ENCODE data around the gene FAM53A.

Gene FAM53A

DNA sequence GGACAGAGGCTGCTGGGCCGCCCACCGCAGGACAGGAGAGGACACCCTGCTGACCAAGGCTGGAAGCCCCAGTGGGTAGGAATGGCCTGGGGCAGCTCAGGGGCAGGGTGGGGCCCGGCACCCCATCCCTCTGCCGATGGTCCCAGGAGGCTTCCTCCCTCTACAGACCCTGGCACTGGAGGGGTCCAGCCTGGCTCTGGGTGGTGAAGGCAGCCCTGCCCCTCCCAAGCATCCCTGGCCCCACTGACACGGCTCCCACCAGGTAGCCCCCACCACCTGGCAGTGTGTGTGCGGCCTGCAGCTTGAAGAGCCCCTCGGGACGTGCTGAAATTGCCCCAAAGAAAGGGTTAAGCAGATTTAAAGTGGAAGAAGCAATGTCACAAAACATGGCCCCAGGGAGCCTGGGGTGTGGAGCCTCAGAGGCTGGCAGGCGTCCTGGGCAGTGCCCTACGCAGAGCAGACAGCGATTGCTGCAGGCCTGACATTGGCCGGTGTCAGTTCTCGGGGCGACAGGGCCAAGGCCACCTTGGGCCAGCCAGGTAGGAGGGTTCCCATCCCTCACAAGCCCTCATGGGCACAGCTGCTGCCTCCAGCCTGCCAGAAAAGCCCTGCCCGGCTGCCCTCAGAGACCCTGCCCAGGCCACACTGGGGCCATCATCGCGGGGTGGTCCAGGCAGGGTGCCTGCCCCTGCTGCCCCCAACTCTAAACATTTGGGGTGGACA, 80.5 kb downstream of the FAM53A start:
- no peak for DNase-seq (ENCODE audit: low spot score)

DNA sequence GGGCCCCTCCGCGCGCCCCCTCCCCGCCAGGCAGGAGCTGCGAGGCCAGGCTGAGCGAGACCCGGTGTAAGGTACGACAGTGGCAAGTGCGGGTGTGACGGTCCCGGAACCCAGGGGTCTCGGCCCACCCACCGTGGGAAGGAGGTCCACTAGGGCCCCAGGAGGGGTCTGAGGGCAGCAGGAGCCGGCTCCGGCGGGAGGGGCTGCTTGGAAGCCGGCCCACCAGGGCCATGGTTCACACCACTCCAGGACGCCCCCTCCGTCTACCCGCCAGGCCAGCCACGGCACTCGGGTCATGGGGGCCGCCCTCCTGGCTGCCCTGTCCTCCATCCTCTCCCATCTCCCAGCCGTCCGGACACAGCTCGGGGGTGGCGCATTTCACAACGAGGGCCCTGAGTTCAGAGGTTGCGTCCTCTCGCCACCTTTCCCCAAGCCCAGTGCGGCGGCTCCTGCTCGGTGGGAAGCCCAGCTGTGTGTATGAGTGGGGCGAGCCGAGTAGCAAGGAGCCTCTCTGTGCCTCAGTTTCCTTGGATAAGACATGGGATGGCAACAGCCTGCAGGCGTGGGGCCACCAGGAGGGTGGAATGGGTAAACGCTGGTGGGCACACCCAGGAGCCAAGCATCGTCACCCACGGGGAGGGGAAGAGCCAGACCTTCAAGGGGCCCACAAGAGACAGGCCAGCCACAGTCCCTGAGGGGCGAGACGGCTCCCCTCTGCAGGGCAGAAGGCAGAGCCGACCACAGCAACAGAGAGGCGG, 81.3 kb downstream of the FAM53A start:
- DNase-seq (ENCODE audit: low spot score), result no peak

DNA sequence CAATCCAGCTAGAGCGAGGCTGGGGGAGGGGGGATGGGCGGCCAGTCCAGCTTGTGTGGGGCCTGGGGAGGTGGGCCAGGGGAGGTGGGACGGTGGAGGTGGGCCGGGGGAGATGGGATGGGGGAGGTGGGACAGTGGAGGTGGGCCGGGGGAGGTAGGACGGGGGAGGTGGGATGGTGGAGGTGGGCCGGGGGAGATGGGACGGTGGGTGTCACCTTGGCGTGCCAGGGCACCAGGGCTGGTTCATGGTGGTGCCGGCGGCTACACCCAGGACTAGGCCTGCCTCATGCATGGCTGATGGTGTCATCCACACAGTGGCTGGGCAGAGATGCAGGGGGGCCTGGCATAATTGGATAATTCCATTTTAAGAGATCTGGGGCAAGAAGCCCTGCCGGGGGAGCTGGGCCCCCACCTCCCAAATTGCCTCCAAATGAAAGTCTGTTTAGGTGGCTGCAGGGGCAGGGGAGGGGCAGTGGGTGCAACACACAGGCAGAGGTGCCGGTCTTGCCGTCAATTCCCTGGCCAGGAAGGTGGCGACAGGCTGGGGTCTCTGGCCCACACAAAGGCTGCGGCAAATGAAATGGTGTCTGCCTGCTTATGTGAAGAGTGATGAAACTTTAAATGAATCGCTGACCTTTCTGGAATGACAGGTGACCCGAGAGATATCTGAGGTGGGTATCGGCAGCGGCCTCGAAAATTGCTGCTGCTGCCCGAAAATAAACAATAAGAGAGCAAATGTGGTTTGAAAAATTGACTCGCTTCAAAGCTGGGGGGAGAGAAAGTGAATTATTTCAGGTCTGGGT, 82.1 kb downstream of the FAM53A start:
- no peak for DNase-seq (ENCODE audit: low spot score)

DNA sequence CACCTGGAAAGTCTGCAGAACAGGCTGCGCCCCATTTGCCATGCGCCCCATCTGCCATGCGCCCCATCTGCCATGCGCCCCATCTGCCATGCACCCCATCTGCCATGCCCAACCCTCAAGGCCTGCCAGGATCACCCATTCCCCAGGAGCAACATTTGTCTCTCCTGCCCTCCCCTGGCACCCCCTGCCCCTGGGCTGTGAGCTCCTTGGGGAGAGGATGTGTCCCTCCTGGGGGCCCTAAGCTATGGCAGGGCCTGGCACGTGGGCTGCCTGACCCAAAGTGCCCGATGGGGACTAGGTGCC, 82.6 kb downstream of the FAM53A start:
- DNase-seq (ENCODE audit: low spot score), result no peak

DNA sequence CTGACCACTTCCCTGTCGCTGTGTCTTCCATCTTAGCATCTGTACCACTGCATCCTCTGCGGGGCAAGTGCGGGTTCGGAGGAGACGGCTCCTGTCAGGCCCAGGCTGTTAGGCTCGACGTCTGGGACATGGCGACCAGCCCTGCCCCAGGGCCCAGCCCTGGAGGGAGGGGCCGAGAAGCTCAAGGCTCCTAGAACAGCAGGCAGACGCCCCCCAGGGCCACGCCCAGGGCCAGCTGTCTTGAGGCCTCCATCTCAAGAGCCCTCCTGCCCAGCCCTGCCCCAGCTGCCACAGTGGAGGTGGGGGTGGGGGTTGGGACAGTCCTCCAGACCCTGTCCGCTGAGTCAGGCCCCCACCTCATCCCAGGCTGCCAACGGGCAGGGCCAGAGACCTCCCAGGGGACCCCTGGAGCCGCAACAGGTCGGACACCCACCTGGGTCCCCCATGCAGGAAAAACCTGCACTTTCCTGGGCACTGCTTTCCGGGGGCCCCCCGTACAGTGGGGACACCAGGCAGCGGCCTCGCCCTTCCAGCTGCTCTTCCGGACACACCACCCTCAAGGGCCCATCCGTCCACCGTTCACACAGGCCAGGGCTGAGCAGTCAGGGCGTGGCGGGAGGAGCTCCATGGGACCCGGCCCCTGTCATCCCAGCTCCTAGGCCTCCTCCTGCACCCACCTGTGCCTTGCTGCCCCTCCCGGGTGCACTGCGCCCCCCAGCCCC, 83.1 kb downstream of the FAM53A start:
- DNase-seq (ENCODE audit: low spot score), result no peak

DNA sequence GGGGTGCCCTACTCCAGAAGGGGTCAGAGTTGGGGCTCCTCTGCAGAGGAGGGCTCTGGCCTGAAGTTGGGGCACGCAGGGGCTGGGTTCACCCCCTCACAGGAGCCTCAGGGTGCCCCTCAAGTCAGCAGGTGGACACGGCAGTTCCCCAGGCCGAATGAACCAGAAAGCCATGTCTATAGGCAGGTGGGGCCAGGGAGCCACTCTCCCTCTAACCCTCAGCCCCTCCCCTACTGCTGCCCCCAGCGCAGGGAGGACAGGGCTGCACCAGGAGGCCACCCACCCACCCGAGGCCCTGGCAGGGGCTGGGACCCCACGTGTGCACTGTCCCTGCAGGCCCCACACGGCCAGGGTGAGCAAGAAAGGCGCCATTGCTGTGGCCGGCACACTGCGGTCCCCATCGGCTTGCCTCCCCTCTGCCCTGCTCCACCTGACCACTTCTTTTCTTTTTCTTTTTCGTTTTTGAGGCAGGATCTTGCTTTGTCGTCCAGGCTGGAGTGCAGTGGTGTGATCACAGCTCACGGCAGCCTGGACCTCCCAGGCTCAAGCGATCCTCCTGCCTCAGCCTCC, 83.8 kb downstream of the FAM53A start:
- DNase-seq (ENCODE audit: low spot score), result no peak

DNA sequence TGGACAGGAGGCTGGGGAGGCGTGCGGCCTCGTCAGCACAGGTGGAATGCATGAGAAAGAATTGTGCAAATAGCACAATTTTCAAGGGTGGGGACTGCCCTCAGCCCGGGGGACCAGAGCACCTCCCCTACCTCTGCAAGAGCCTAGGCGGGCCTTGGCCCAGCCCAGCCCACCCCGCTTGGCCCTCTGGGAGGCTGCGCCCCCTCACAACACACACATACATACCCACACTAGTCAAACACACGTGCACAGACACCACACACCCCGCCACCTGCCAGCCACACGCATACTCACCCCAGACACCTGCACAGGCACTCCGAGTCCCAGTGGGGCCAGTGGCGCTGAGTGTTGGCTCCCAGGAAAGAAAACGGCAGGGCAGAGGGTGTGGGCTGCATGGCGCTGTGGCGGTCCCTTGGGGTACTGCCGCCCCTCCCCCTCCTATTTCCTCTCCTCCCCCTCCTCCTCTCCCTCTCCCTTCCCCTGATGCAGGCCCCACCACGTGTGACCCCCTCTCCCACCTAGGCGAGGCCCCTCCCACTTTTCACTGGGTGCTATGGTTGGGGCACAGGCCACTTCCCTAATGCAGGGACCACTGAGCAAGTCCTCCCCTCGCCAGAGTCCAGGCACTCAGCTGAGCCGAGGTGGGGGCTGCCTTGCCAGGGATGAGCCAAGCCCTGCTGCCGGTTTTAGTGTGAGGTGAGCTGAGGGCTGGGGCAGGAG, 84.5 kb downstream of the FAM53A start:
- DNase-seq (ENCODE audit: low spot score), result no peak

DNA sequence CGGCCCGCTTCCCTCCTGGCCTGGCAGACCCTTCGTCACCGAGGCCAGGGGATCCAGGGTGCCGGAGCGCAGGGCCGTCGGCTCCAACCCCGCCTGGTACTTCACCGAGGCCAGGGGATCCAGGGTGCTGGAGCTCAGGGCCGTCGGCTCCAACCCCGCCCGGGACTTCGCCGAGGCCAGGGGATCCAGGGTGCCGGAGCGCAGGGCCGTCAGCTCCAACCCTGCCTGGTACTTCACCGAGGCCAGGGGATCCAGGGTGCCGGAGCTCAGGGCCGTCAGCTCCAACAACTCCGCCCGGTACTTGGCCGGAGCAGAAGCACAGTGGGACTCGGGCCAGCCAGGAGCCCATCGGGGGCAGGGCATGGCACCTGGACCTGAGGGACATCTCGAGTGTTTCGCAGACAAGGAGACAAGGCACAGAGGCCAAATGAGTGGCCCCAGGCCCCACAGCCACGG, 85.1 kb downstream of the FAM53A start:
- DNase-seq (ENCODE audit: low spot score), result no peak

DNA sequence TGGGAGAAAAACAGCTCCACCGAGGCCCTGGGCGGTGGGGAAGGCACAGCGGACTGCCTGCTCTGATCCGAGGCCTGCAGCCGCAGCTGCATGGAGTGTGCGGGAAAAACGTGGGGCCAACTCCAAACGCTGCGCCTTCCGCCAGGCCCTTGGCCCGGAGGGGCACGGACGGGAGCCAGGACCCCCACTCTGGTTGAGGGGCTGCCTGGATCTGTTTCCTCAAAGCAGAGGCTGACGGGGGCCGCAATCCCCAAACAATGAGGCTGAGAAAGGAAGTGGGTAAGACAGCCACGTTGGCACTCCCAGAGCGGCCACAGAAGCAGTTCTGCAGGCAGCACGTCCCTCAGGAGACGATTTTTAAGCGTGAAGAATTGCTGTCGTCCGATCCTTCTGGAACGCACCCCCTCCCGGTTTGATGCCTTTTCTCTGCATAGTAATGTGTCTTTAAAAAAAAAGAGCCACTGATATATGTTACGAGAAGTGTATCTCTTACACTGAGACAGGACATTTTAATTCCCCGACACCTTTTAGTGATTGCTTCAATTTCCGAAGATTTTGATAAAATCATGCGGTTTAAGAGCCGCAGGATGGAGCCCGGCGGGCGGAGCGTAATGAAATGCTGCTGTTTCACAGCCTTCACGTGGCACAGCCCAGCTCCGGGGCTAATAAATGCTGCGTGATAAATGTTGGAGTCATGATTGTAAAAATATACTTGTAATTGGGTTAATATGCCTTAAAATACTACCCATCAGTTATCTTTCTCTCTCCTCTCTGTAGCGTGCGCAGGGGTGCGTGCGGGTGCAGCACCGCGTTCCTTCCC, 85.7 kb downstream of the FAM53A start:
- DNase-seq (ENCODE audit: low spot score), result no peak

DNA sequence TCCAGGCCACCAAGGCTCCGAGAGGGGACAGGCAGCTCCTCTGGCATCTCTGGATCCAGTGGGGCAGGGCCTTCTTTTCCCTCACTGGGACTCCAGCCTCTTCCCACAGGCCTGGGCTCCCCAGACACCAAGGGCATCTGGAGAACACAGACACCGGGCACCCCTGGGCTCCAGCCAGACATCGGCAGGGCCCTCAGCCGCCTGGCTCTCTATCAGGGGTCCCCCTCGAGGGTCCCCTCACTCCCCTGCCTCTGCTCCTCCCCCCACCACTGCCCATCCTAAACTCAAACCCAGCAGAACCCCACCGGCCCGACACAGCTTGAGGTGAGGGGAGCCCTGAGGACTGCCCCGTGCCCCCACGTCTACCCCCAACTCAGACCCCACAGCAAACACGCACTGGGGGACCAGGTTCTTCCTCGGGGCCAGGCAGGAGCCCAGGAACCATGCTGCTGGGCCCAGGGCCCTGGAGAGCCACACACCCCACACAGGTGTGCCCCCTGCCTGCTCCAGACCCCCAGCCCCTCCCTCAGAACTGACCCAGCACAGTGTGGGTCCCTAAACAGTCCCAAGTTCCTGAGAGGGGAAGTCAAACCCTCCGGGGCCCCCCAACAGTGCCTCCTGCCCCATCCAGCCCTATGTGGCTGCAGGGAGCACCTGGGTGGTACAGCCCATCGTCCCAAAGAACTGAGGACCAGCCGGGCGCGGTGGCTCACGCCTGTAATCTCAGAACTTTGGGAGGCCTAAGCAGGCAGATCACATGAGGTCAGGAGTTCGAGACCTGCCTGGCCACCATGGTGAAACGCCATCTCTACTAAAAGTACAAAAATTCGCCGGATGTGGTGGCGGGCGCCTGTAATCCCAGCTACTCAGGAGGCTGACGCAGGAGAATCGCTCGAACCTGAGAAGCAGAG, 86.8 kb downstream of the FAM53A start:
- no peak for DNase-seq (ENCODE audit: low spot score)

DNA sequence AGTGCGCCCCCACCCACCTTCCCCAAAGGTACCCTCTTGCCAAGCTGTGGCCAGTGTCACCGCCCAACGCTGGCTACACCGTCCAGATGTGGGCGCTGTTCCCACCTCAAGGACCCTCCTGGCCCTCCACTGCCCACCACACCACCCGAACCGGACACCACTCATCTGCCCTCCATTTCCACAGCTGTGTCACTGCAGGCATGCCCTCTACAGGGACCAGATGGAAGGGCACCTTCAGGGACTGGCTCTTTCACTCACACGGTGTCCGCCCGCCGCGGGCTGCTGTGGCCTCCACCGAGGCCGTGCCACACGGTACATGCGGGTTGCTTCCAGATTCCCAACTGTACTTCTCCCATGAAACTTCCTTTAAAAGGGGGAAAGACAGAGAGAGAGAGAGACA, 87.7 kb downstream of the FAM53A start:
- DNase-seq (ENCODE audit: low spot score), result no peak

DNA sequence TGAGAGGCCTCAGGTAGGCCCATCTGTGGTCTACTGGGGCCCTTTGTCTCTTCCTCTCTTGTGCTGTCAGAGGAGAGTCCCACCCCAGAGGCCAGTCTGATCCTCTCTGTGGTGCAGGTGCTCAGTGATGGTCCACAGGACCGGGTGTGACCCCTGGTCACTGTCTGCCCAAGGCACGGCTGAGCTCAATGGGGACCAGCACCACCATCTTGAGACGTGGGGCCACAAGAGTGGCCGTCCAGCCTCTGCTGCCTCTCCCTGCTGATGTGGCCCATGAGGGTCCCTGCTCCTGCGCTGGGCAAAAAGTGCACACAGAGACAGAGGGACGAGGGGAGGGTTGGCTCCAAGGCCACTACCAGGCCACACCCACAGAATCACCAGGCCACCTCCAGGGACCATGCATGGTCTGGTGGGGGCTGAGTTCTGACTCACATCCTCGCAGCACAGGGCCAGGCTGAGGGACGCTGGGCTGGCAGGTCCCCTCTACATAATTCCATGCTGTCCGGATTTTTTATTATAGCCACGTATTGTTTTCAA, 88.3 kb downstream of the FAM53A start:
- no peak for DNase-seq (ENCODE audit: low spot score)

DNA sequence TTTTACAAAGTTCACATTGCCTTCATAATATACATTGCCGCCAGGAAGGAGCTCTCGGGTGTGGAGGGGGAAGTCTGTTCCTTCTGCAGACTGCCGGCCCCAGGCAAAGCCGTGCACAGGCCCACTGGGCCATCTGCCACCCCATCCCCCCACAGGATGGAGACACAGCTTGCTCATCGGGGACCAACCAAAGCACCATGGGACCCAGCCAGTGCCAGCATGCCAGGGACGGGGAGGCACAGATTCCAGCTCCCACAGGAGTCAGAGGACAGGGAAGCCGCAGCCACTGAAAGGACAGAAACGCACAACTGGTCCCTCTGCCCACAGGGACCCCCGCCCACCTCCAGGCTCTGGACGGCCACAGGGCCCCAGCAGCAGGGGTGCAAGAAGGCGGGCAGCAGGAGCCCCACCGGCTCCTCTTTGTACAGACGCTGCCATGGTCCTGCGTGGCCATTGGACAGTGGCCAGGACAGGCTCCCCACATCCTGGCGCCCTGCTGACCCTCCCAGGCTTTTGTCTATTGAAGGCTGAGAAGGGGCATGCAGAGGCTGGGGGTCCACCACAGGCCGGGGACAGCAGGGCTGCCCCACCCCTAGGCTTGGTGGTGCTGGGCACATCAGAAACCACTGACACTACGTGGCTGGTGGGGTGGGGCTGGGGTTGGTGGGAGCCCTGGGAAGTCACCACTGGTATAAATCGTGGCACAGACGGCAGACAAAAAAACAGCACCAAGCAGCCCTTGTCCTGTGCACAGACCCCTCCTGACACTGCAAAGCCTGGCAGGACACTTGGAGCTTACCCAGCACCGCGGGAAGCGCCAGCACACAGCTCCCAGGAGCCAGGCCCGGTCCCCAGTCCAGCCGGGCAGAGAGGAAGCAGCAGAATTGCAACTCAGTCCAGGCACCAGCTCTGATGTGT, 89.0 kb downstream of the FAM53A start:
- DNase-seq (ENCODE audit: low spot score), result no peak

DNA sequence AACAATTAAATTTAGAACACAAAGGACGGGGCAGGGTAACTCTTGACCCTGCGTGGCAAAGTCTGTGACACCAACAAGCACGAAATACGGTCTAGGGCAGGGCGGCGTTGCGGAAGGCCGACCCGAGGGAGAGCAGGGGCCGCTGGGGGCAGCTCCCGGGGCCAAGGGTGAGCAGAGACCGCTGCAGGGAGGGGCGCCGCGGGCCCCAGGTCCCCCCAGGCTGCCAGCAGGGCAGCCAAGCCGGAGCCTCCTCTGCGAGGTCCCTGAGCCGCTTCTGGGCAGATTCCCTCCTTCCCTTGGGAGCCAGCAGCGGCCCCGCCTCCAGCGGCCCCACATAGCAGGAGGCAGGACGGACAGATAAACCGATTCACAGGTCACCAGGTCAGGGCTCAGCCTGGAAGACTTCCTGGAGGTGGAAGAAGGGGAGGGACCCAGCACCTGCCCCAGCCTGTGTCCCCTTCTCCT, 90.2 kb downstream of the FAM53A start:
- no peak for DNase-seq (ENCODE audit: low spot score)

DNA sequence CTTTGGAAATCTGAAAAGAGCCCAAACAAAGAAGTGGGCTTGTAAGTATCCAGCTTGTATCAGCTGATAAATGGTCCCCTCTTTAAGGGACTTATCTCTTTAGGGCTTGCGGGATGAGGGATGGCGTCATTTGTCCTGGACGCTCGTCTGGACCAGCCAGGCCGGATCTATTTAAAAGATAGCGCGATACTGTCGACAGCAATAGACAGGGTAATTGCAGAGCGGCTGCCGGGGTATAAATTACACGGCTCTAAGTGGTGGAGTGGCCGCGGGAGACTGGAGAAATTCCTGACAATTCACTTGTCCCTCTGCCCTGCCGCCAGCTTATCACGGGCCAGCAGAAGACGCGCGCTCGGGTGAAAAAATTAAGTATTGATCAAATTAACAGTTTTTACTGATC, 90.7 kb downstream of the FAM53A start:
- DNase-seq (ENCODE audit: low spot score), result no peak

DNA sequence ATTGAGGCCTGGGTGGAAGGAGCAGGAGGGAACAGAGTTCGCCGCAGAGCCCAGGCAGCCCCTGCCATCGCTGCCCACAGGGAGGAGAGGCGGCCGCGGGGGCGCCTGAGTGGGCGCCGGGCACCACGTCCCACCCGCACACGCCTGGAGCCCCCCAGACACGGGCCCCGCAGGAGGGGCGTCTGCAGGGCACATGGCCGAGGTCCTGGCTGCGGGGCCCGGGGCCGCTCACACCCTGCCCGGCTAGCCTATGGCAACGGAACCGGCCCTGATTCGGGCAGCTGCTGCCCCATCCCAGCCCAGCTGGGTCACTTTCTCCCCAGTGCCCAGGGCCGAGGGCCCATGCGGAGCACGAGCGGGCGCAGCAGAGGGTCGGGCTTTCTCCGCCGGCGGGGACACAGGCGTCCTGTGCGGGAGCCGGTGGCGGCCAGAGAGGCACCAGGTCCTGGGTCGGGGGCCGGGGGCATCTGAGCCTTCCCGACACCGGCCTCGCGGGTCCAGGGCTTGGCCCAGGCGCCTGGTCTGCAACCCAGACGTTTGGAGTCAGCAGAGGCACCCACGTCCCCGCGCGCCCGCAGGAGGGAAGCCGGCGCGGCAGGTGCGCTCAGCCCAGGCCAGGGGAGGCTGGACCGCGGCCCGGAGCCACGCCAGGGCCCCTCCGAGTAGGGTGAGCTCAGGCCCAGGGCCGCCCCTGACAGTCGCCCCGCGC, 91.2 kb downstream of the FAM53A start:
- DNase-seq (ENCODE audit: low spot score), result no peak

DNA sequence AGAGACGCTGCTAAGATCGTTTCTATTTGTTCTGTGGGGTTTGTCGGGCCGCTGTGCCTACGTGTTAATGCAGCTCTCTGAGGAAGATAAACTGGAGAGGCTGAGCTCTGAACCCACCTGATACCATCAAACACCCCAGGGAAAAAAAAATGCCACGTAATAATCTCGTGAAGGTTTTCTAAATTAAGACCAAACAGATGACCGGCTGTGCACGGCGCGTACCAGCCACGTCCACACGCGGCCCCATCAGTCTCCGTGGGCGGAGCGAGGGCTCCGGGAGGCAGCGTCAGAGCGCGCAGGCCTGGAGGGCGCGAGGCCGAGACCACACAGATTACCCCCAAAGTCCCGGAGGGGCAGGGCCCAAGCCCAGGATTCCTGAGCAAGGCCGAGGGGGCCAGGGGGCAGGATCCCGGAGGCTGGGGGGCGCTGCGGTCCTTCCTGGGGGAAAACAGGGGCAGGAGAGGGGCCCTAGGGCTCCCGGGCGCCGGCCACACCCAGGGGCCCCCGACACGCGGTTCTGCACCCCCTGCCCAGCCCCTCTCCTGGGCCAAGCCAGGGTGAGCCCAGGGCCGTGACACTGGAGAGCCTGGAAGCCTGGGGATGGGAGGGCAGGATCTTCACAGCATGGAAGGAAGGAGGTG, 91.9 kb downstream of the FAM53A start:
- DNase-seq (ENCODE audit: low spot score), result no peak
